Loucy (cell line): ENCODE measurements around the gene FAM107B.

ENCODE experiments used
- H2AFZ ChIP-seq: fragments of 200-600 bp; sonication (generic); 2 replicates; pipeline ENCODE4 v1.6.0; 2016; ENCODE audit warnings: antibody characterized with exemption, mild to moderate bottlenecking, low read length, moderate library complexity
- H3F3A ChIP-seq: fragments of 200-600 bp; 2 replicates; pipeline ENCODE4 v1.6.0; 2016; ENCODE audit warnings: antibody characterized with exemption, low read depth, mild to moderate bottlenecking
- H3K27me3 ChIP-seq: fragments of 200-600 bp; sonication (generic); 2 replicates; pipeline ENCODE4 v1.6.1; 2014; ENCODE audit warnings: low read length, mild to moderate bottlenecking; ENCODE audit not compliant: insufficient read depth, poor library complexity, severe bottlenecking
- H3K36me3 ChIP-seq: fragments of 200-600 bp; sonication (generic); 2 replicates; pipeline ENCODE4 v1.6.1; 2016; ENCODE audit warnings: low read length; ENCODE audit not compliant: insufficient read depth
- H3K4me1 ChIP-seq: fragments of 200-600 bp; sonication (generic); 2 replicates; pipeline ENCODE4 v1.5.1; 2014; ENCODE audit warnings: low read length, mild to moderate bottlenecking; ENCODE audit not compliant: insufficient read depth, poor library complexity, severe bottlenecking
- H3K4me2 ChIP-seq: fragments of 200-600 bp; sonication (generic); 2 replicates; pipeline ENCODE4 v1.6.0; 2014; ENCODE audit warnings: antibody characterized with exemption, low read length, low read depth, mild to moderate bottlenecking; ENCODE audit not compliant: poor library complexity, severe bottlenecking
- H3K4me3 ChIP-seq: fragments of 200-600 bp; sonication (generic); 2 replicates; pipeline ENCODE4 v1.5.1; 2014; ENCODE audit warnings: low read length, mild to moderate bottlenecking, mixed read lengths; ENCODE audit not compliant: poor library complexity, severe bottlenecking
- H3K79me2 ChIP-seq: fragments of 200-600 bp; sonication (generic); 2 replicates; pipeline ENCODE4 v1.6.1; 2014; ENCODE audit warnings: low read length; ENCODE audit not compliant: insufficient read depth
- H3K9ac ChIP-seq: fragments of 200-600 bp; sonication (generic); 2 replicates; pipeline ENCODE4 v1.6.0; 2014; ENCODE audit warnings: mild to moderate bottlenecking, low read depth, low read length, moderate library complexity; ENCODE audit not compliant: poor library complexity, severe bottlenecking
- H3K9me2 ChIP-seq: fragments of 200-600 bp; sonication (generic); replicated peaks from 2 replicates; pipeline ENCODE4 v1.6.1; 2016; ENCODE audit warnings: low read depth, low read length, mixed read lengths
- H3K9me3 ChIP-seq: fragments of 200-600 bp; sonication (generic); 2 replicates; pipeline ENCODE4 v1.6.1; 2014; ENCODE audit warnings: mild to moderate bottlenecking, antibody characterized with exemption, low read length, low read depth; ENCODE audit not compliant: insufficient read depth
- H4K20me1 ChIP-seq: fragments of 200-600 bp; sonication (generic); 2 replicates; pipeline ENCODE4 v1.6.0; 2014; ENCODE audit warnings: antibody characterized with exemption, low read length, mild to moderate bottlenecking; ENCODE audit not compliant: insufficient read depth, poor library complexity, severe bottlenecking
- CTCF ChIP-seq: fragments of 200-600 bp; sonication (generic); conservative IDR thresholded peaks from 2 replicates; pipeline ENCODE4 v1.5.1; 2014; ENCODE audit warnings: mild to moderate bottlenecking, antibody characterized with exemption, low read length
- EZH2phosphoT487 ChIP-seq: fragments of 200-600 bp; IDR thresholded peaks from 2 replicates; pipeline ENCODE4 v1.6.1; 2018; ENCODE audit warnings: antibody characterized with exemption, mild to moderate bottlenecking, moderate library complexity, borderline replicate concordance

The FAM107B gene

GRCh38 chr10:14548474-14548873 lies 226.2 kb downstream of the FAM107B start:
- Histone ChIP-seq H3K9me3 (no peaks in the 10 kb centered on the region), H4K20me1 (no peaks in the 10 kb centered on the region), H3K79me2 (peaks cover 16% of the 10 kb centered on the region; the same call in 1 of the 2 replicates), H3K4me1 (peaks cover 11% of the 10 kb centered on the region), H3K4me2 (no peak overlapping the region), H2AFZ (no peak overlapping the region), H3K27me3 (no peaks in the 10 kb centered on the region), H3K4me3 (no peak overlapping the region), H3K9me2 (no peaks in the 10 kb centered on the region), H3K36me3 (no peaks in the 10 kb centered on the region; the same call in 1 of the 2 replicates), H3K9ac (no peak overlapping the region), H3F3A (no peaks in the 10 kb centered on the region)
- TF ChIP-seq EZH2phosphoT487: no peak
- TF ChIP-seq CTCF: no peak

- H3K4me1 ChIP-seq: peaks cover 11% of the 10 kb centered on the region
- no peaks in the 10 kb centered on the region for H3K9me3 ChIP-seq
- H3K4me3 ChIP-seq: no peak overlapping the region
- no peaks in the 10 kb centered on the region for H3K9me2 ChIP-seq
- no peaks in the 10 kb centered on the region for H3F3A ChIP-seq
- H3K27me3 ChIP-seq: no peaks in the 10 kb centered on the region
- TF ChIP-seq CTCF (peak; percentile 55), EZH2phosphoT487 (no peak)
- no peaks in the 10 kb centered on the region for H4K20me1 ChIP-seq
- H3K79me2 ChIP-seq: peaks cover 16% of the 10 kb centered on the region; the same call in 1 of the 2 replicates
- H3K9ac ChIP-seq: no peak overlapping the region
- H2AFZ ChIP-seq: no peak overlapping the region
- no peaks in the 10 kb centered on the region; the same call in 1 of the 2 replicates for H3K36me3 ChIP-seq
- H3K4me2 ChIP-seq: no peak overlapping the region
These were observed 226.9 kb downstream of the FAM107B start for GRCh38 chr10:14547816-14548215.

GRCh38 chr10:14545827-14546226 lies 228.9 kb downstream of the FAM107B start:
- H3K4me2 ChIP-seq: no peak overlapping the region
- H3K27me3 ChIP-seq: no peaks in the 10 kb centered on the region
- H3K9me2 ChIP-seq: no peaks in the 10 kb centered on the region
- H3F3A ChIP-seq: no peaks in the 10 kb centered on the region
- no peaks in the 10 kb centered on the region for H3K9me3 ChIP-seq
- H3K4me1 ChIP-seq: peaks cover 12% of the 10 kb centered on the region
- H3K9ac ChIP-seq: no peak overlapping the region
- H3K36me3 ChIP-seq: no peaks in the 10 kb centered on the region; the same call in 1 of the 2 replicates
- H3K79me2 ChIP-seq: peaks cover 16% of the 10 kb centered on the region; the same call in 1 of the 2 replicates
- no peak overlapping the region for H2AFZ ChIP-seq
- H4K20me1 ChIP-seq: no peaks in the 10 kb centered on the region
- TF ChIP-seq CTCF (no peak), EZH2phosphoT487 (no peak)
- no peak overlapping the region for H3K4me3 ChIP-seq
